Left lung (tissue), 10 donors: Measurements from ENCODE around the gene ZNF831. TPM values are rescaled to one million over a fixed set of nuclear protein-coding genes. Genes with fewer than 3 reads are reported as not detected.

Source experiments
- ATAC-seq: fragments of 200-7000 bp; cut with Tn5 transposase; one replicate; pipeline ENCODE4 v1.9.1; 2020; ENCODE audit warnings: moderate library complexity
- DNase-seq, 4 donors: peaks; one replicate each; pipeline ENCODE4 v3.0.0-alpha.2; 2013 to 2020
- H3K27ac ChIP-seq, 2 donors: fragments of 200-600 bp; sonication (generic) in 1 of 2; one replicate each; pipeline versions ENCODE4 v1.5.0 to v1.8.0; 2020 to 2021
- H3K27me3 ChIP-seq, 2 donors: fragments of 200-600 bp; sonication (generic) in 1 of 2; one replicate each; pipeline versions ENCODE4 v1.5.0 to v1.8.0; 2020 to 2021
- H3K36me3 ChIP-seq, 2 donors: fragments of 200-600 bp; sonication (generic) in 1 of 2; one replicate each; pipeline versions ENCODE4 v1.5.0 to v1.8.0; 2020 to 2021
- H3K4me1 ChIP-seq, 2 donors: fragments of 200-600 bp; one replicate each; pipeline ENCODE4 v1.8.0; 2021
- H3K4me3 ChIP-seq, 2 donors: fragments of 200-600 bp; sonication (generic) in 1 of 2; one replicate each; pipeline versions ENCODE4 v1.5.0 to v1.8.0; 2020 to 2021; ENCODE audit warnings: mild to moderate bottlenecking in 1 of 2
- H3K9me3 ChIP-seq, 2 donors: fragments of 200-600 bp; sonication (generic) in 1 of 2; one replicate each; pipeline versions ENCODE4 v1.5.0 to v1.8.0; 2020 to 2021
- intact Hi-C, 2 donors: fragments of 100-400 bp; cut with DNase I; formaldehyde crosslinking; loops; one replicate each; pipeline versions ENCODE4 v1.11.2 to v1.14.2; 2022
- polyA plus RNA-seq, 6 donors: library from polyadenylated mRNA; unstranded; fragments of 120-200 nt; gene quantifications; one replicate each; pipeline ENCODE4 v1.2.1, GENCODE V29; 2013; ENCODE audit not compliant: insufficient read length in 6 of 6
- total RNA-seq, 2 donors: library from RNA; stranded (reverse); fragmentation: NEBNext Ultra II Directional; extraction: Animal tissue kit (Norgen Biotek cat#: 25700); gene quantifications; one replicate each; pipeline ENCODE4 v1.2.1, GENCODE V29; 2021
- TF ChIP-seq, protein P1 (sequence below), 2 donors: fragments of 200-600 bp; sonication (generic) in 1 of 2; IDR thresholded peaks; one replicate each; pipeline versions ENCODE4 v1.5.0 to v1.8.0; 2021; ENCODE audit warnings: antibody characterized with exemption in 2 of 2
- donor health status: DM: no; HTN: yes; CAD: no.
- donor health status: DM: no; HTN: no; CAD: no.

Gene ZNF831
- total and polyA plus RNA-seq, 8 donors = 0.13 to 1.1 (median 0.18) TPM

GRCh38 chr20:59221049-59221706, 57.6 kb downstream of the ZNF831 start:
- H3K4me3 ChIP-seq = peak overlapping the region in 1 of 2 donors; percentile 51
- no peaks in the 10 kb centered on the region for H3K9me3 ChIP-seq
- H3K4me1 ChIP-seq = peaks cover 3 to 21% of the 10 kb centered on the region in 2 donors
- intact Hi-C loops = loop anchor here in 1 of 2 donors (5.0 kb wide), 1 partner anchor 134 kb away; no protein-coding TSS in a partner anchor
- H3K27me3 ChIP-seq = peaks cover 23 to 65% of the 10 kb centered on the region in 2 donors
- TF ChIP-seq, protein P1, sequence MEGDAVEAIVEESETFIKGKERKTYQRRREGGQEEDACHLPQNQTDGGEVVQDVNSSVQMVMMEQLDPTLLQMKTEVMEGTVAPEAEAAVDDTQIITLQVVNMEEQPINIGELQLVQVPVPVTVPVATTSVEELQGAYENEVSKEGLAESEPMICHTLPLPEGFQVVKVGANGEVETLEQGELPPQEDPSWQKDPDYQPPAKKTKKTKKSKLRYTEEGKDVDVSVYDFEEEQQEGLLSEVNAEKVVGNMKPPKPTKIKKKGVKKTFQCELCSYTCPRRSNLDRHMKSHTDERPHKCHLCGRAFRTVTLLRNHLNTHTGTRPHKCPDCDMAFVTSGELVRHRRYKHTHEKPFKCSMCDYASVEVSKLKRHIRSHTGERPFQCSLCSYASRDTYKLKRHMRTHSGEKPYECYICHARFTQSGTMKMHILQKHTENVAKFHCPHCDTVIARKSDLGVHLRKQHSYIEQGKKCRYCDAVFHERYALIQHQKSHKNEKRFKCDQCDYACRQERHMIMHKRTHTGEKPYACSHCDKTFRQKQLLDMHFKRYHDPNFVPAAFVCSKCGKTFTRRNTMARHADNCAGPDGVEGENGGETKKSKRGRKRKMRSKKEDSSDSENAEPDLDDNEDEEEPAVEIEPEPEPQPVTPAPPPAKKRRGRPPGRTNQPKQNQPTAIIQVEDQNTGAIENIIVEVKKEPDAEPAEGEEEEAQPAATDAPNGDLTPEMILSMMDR (IDR thresholded peaks at IDR 0.05) = no peak
- DNase-seq (no peak), ATAC-seq (no peak)
- no peak overlapping the region for H3K27ac ChIP-seq
- H3K36me3 ChIP-seq = no peaks in the 10 kb centered on the region

- H3K4me1 ChIP-seq = peaks cover 3 to 21% of the 10 kb centered on the region in 2 donors
- TF ChIP-seq, protein P1 (IDR thresholded peaks at IDR 0.05) = no peak
- H3K27ac ChIP-seq = peak overlapping the region in 1 of 2 donors; percentile 41
- H3K36me3 ChIP-seq = no peaks in the 10 kb centered on the region
- DNase-seq (peak in 1 of 4 donors; percentile 16), ATAC-seq (peak; percentile 42)
- H3K27me3 ChIP-seq = peaks cover 23 to 65% of the 10 kb centered on the region in 2 donors
- H3K9me3 ChIP-seq = no peaks in the 10 kb centered on the region
- H3K4me3 ChIP-seq = peak overlapping the region; percentile 51
- intact Hi-C loops = loop anchor here in 1 of 2 donors (5.0 kb wide), 1 partner anchor 134 kb away; no protein-coding TSS in a partner anchor
These were observed 58.2 kb downstream of the ZNF831 start for GRCh38 chr20:59221707-59222252.

GRCh38 chr20:59222253-59223181, 58.9 kb downstream of the ZNF831 start:
- TF ChIP-seq, protein P1 (IDR thresholded peaks at IDR 0.05) = peak; percentile 95 to 96
- Histone ChIP-seq H3K9me3 (no peaks in the 10 kb centered on the region), H3K27ac (peak overlapping the region in 1 of 2 donors; percentile 41), H3K4me1 (peaks cover 3 to 21% of the 10 kb centered on the region in 2 donors), H3K4me3 (peak overlapping the region; percentile 51), H3K36me3 (no peaks in the 10 kb centered on the region), H3K27me3 (peaks cover 23 to 65% of the 10 kb centered on the region in 2 donors)
- peak; percentile 99 for ATAC-seq
- intact Hi-C loops = loop anchor here in 1 of 2 donors (5.0 kb wide), 1 partner anchor 135 kb away; no protein-coding TSS in a partner anchor
- peak; percentile 68 to 97 (median 78) for DNase-seq

DNA sequence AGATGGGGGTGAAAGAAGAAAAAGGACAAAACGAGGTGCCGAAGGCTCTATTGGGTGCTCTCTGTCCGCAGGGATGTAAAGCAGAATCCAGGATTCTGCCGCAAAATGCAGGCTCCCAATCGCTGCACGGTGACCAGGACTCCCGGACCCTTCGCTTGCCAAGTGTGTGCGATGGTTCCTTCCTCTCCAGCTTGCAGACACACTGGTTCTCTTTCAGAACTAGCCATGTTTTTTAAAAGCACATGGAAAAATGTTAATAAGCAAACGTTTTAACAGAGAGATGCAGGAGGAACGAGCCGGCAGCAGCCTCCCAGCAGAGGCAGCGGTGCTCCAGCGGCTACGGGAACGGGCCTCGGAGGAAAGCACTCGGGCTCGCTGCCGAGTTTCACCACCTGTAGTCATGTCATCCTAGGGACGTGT, 59.6 kb downstream of the ZNF831 start:
- DNase-seq (peak in 1 of 4 donors; percentile 23), ATAC-seq (peak; percentile 6)
- no peaks in the 10 kb centered on the region for H3K36me3 ChIP-seq
- no peak overlapping the region for H3K27ac ChIP-seq
- H3K4me1 ChIP-seq = peaks cover 3 to 21% of the 10 kb centered on the region in 2 donors
- H3K27me3 ChIP-seq = peaks cover 23 to 65% of the 10 kb centered on the region in 2 donors
- no peaks in the 10 kb centered on the region for H3K9me3 ChIP-seq
- intact Hi-C loops = loop anchor here in 1 of 2 donors (5.0 kb wide), 1 partner anchor 136 kb away; no protein-coding TSS in a partner anchor
- no peak overlapping the region for H3K4me3 ChIP-seq
- TF ChIP-seq, protein P1 (IDR thresholded peaks at IDR 0.05) = no peak
